Astrocyte of the spinal cord (primary cell): ENCODE results near the gene HUNK.

Source experiments
- DNase-seq: peaks from one replicate; pipeline ENCODE4 v3.0.0; 2011; ENCODE audit warnings: low read depth, low spot score
- H3K4me3 ChIP-seq: 2 replicates; pipeline ENCODE4 v1.5.1; 2011; ENCODE audit warnings: low read depth, mild to moderate bottlenecking, low read length, moderate library complexity
- in situ Hi-C: cut with HindIII; loops from 2 replicates; pipeline ENCODE4 v1.10.0; 2017; ENCODE audit warnings: low sequenced_read_pairs
- TF ChIP-seq, protein P1 (sequence below): IDR thresholded peaks from 2 replicates; pipeline ENCODE4 v1.5.1; 2012; ENCODE audit warnings: low read depth, mild to moderate bottlenecking, low read length, inconsistent platforms

HUNK gene

GRCh38 chr21:31838586-31839355 is 34.0 kb upstream of the HUNK start:
- TF ChIP-seq, protein P1, sequence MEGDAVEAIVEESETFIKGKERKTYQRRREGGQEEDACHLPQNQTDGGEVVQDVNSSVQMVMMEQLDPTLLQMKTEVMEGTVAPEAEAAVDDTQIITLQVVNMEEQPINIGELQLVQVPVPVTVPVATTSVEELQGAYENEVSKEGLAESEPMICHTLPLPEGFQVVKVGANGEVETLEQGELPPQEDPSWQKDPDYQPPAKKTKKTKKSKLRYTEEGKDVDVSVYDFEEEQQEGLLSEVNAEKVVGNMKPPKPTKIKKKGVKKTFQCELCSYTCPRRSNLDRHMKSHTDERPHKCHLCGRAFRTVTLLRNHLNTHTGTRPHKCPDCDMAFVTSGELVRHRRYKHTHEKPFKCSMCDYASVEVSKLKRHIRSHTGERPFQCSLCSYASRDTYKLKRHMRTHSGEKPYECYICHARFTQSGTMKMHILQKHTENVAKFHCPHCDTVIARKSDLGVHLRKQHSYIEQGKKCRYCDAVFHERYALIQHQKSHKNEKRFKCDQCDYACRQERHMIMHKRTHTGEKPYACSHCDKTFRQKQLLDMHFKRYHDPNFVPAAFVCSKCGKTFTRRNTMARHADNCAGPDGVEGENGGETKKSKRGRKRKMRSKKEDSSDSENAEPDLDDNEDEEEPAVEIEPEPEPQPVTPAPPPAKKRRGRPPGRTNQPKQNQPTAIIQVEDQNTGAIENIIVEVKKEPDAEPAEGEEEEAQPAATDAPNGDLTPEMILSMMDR: no peak
- H3K4me3 ChIP-seq: no peak overlapping the region
- in situ Hi-C loops: no loop called here
- no peak for DNase-seq

- TF ChIP-seq, protein P1: no peak
- in situ Hi-C loops: no loop called here
- no peak for DNase-seq
- H3K4me3 ChIP-seq: no peak overlapping the region
Observed at GRCh38 chr21:31844206-31844605, 28.6 kb upstream of the HUNK start.

DNA sequence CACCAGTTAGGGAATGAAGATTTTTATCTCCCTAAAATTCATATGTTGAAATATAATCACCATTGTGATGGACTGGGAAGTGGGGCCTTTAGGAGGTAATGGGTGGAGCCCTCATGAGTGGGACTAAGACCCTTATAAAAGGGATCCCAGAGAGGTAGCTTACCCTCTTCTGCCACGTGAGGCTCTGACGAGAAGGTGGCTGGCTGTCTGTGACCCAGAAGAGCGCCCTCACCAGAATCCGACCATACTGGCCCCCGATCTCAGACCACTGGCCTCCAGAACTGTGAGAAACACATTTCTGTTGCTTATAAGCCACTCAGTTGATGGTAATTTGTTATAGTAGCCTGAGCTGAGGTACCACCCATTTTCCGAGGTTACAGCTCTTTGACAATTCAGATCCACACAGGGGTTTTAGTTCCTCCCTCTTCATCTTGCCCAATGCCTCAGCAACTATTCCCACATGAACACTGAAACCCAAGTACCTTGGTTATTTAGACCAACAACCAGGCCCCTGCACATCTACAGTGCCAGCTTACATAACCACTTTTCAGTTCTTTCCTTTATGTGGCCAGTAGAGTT is 27.6 kb upstream of the HUNK start:
- TF ChIP-seq, protein P1: no peak
- in situ Hi-C loops: no loop called here
- DNase-seq: no peak

GRCh38 chr21:31846690-31847089 is 26.1 kb upstream of the HUNK start:
- no peak overlapping the region for H3K4me3 ChIP-seq
- no peak for DNase-seq
- TF ChIP-seq, protein P1: no peak
- in situ Hi-C loops: no loop called here

More for the DNA sequence above, 27.6 kb upstream of the HUNK start:
- no peak overlapping the region for H3K4me3 ChIP-seq

GRCh38 chr21:31847761-31848160 is 25.1 kb upstream of the HUNK start:
- in situ Hi-C loops: no loop called here
- TF ChIP-seq, protein P1: no peak
- H3K4me3 ChIP-seq: no peak overlapping the region
- DNase-seq: no peak

GRCh38 chr21:31848326-31848985 is 24.4 kb upstream of the HUNK start:
- TF ChIP-seq, protein P1: no peak
- in situ Hi-C loops: no loop called here
- DNase-seq: no peak
- H3K4me3 ChIP-seq: no peak overlapping the region
